ENCODE measurements around the gene KDM5B.

Gene KDM5B

GRCh38 chr1:202677433-202677832 lies 130.8 kb downstream of the KDM5B start:
- Histone ChIP-seq H3K4me1 (ENCODE audit: low read depth, poor library complexity, severe bottlenecking) (no peaks in the 10 kb centered on the region), H3K36me3 (ENCODE audit: insufficient read depth) (no peaks in the 10 kb centered on the region), H3K4me2 (no peak overlapping the region), H3K9ac (no peak overlapping the region), H3K27me3 (ENCODE audit: insufficient read depth, low read depth) (no peaks in the 10 kb centered on the region; the same call in 1 of the 2 replicates), H3K79me2 (ENCODE audit: insufficient read depth, low read depth) (no peaks in the 10 kb centered on the region), H4K20me1 (ENCODE audit: insufficient read depth) (no peaks in the 10 kb centered on the region), H3K4me3 (IDR thresholded peaks at IDR 0.05; ENCODE audit: insufficient read depth, low read depth, low read length) (no peak overlapping the region), H2AFZ (ENCODE audit: low read depth) (no peak overlapping the region), H3K27ac (no peak overlapping the region)
- TF ChIP-seq CTCF (conservative IDR thresholded peaks at IDR 0.05; ENCODE audit: low read depth, low read length), result no peak

Measured in KMS-11 (cell line).